ENCODE results near the gene KDM5C. TPM values are rescaled to one million over a fixed set of nuclear protein-coding genes. Genes with fewer than 3 reads are reported as not detected.

The KDM5C gene
- 34.1 TPM for total RNA-seq

GRCh38 chrX:53224860-53225797 is at the start of gene KDM5C:
KDM5C (minus strand) TSS chrX:53225207; CDS start chrX:53224889, 318 bp downstream.
- peak; percentile 88 for DNase-seq (ENCODE audit: low spot score)
- peak; percentile 93 for ATAC-seq

DNA sequence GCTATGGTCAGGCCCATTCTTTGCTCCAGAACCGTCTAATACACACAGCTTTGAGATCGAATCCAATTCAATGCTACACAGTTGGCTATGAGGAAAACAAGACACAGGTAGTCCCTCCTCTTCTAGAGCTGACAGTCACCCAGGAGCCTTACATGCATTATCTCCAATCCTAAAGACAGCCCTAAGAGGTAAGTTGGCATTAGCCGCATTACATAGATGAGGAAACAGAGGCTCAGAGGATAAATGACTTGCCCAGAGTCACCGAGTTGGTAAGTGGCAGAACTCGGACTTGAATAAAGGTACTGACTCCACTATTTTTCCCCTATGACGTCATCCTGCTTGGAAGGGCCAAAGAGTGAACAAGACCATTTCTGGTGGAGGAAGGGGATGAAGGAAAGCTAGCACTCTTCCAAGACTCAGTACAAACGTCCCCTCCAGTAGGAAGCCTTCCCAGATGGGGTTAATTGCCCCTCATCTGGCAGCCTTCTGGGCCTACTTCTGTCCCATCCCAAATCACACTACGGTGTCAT is 47.9 kb upstream of the KDM5C start:
- ATAC-seq: no peak
- no peak for DNase-seq (ENCODE audit: low spot score)

- no peak for ATAC-seq
- no peak for DNase-seq (ENCODE audit: low spot score)
Measured at GRCh38 chrX:53269536-53270107, 44.6 kb upstream of the KDM5C start.

GRCh38 chrX:53268173-53268572 is 43.2 kb upstream of the KDM5C start:
- ATAC-seq (no peak), DNase-seq (ENCODE audit: low spot score) (no peak)

DNA sequence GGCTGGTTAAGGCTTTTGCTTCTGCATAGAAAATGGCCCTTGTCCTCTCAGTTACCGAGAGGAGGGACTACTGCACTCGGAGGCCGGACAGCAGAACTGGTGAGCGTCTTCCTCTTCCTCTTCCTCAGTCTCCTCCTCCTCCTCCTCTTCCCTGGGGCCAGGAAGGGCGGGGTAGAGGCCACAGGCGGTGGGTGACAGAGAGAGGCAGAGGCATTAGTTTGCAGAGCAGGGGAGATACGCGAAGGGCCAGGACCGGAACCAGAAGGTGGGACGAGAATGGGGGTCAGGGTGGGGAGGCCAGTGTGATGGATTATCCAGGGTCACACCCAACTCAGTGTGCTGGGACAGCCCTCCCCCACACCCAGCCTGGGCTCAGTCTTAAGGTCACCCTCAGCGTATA is 41.9 kb upstream of the KDM5C start:
- DNase-seq (ENCODE audit: low spot score) (no peak), ATAC-seq (peak; percentile 33)

DNA sequence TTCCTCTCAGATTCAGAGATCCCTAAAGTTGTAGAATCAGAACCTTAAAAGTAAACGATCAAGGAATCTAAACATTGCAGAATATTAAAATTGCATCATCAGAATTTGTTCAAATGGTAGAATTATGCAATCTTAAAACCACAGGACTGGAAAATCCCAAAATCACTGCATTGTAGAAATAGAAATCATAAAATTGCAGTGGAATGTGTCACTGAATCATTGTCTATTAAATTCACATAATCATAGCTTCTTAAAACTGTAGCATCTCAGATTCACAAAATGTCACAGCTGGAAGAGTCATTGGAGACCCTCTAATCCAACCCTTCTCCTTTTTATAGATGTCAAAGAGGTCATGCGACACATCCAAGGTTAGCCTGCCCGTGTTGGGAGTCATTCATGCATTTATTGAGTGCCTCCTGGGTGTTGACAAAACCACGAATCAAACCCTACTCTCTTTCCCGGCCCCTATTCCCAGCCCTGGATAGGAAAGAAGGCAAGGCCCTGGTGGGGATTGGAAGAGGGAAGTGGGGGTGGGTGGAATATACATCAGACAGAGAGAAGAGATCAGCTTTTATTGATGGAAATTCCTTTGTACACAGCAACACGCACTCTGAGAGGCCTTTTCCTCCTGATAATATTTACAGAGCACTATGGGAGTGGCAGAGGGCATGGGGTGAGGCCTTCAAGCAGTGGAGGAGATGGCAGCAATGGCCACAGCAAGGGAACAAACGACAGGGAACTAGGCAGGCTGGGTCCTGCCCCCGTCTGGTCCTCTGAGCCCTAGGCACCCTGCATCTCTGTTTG is 41.0 kb upstream of the KDM5C start:
- no peak for ATAC-seq
- DNase-seq (ENCODE audit: low spot score): no peak

DNA sequence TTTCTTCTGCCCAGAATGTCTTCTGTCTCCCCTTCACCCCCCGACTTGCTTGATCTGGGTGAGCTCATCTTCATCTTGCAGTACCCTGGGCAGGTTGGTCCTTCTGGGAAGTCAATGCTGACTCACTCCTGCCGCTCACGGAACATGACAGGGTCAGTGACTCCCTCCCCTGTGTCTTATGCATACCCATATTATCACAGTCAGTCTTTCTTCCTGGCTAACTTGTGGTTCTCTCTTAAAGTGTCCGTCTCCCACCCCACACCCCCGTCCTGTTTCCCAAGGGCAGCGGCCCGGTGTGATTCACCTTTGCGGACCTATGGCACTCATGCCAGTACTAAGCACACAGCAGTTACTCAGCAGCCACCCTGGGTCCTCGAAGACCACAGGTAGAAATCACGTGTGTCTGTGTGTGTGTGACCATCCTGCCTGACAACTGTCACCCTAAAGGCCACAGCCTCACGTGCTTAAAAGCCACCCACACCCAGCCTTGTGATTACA is 38.6 kb upstream of the KDM5C start:
- DNase-seq (ENCODE audit: low spot score) (no peak), ATAC-seq (no peak)

- ATAC-seq (no peak), DNase-seq (ENCODE audit: low spot score) (no peak)
Measured at GRCh38 chrX:53262918-53263394, 37.9 kb upstream of the KDM5C start.

GRCh38 chrX:53262189-53262917 is 37.3 kb upstream of the KDM5C start:
- no peak for ATAC-seq
- DNase-seq (ENCODE audit: low spot score): no peak

DNA sequence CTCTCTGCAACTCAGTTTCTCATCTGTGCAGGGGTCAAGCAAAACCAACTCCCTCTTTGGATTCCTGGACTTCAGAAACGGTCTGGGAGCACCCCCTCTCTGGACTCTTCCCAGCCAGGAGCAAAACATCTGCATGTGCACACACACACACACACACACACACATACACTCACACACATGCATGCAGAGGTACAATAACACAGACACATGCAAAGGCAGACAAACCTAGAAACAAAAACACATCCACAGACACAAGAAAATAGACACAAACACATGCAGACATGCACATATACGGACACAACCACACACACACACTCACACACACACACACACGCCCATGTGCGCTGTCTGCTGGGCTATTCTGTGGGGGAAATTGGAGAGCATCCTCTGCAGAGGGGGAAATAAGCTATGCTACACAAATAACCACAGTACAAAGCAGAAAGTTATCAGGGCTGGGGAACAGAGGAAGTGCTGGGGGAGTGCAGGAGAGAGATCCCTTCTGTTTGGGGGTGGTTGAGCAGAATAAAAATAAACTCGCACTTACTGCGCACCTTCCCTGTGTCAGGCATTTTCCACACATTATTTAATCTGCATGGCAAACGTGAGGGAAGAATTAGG is 36.5 kb upstream of the KDM5C start:
- ATAC-seq (no peak), DNase-seq (ENCODE audit: low spot score) (no peak)

DNA sequence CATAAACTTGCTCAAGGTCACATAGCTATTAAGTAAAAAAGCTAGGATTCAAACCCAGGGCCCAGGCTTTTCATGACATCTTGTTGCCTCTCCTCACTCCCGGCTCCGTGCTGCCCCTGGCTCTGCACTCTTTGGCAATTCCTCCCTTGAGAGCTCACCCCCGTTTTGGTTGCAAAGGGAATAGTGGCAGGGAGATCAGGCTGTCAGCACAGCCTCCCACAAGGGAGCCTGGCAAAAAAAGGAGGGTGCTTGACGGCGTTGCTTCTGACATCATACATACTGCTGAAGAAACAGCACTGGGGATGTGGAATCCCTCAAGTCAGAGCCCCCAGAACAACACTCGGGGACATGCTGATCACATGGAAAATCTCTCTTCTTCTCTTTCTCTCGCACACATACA is 35.8 kb upstream of the KDM5C start:
- ATAC-seq (no peak), DNase-seq (ENCODE audit: low spot score) (no peak)

DNA sequence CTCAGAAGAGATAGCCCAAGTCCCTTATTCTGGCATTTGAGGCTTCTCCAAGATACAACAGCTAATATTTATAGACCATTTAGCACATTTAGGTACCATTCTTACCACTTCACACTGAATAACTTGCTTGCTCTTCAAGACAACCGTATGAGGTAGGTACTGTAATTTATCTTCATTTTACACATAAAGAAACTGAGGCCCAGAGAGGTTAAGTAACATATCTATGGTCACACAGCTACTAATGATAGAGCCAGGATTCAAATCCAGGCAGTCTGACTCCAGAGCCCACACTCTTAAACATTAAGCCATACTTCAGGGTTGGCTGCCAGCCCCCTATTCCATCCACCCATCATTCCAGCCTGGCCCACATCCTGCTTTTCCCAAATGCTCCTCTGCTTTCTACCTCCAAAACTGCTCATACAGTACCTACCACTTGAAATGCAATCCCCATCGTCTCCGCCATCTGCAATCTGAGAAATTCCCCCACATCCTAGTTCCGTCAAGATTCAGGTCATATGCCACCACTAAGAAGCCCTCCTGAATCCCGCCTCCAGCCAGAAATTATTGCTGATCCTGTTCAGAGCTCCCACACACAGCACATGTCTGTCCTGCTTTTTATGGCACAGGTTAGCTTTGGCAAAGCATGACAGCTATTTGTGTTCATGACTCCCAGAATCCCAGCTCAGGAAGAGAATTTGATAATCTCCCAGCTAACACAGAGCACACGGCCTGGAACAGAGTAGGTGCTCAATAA is 32.8 kb upstream of the KDM5C start:
- no peak for DNase-seq (ENCODE audit: low spot score)
- ATAC-seq: no peak

DNA sequence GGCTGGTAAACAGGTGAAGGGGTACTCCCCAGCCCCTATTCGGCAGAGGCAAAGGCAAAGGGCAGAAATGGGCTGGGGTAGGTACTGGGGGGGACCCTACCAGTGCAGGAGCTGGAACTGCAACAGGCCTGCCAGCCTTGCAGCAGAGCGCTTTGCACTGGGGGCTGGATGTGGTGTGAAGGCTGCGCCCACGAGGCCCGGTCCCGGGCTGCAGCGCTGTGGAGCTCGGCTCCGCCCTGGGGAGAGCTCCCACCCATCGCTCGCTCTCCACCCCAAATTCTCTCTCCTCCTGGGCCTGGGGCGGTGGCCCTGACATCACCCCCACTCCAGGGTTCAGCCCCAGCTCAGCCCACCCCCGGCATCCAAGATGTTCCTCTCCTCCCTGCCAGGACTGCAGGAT is 32.2 kb upstream of the KDM5C start:
- ATAC-seq (no peak), DNase-seq (ENCODE audit: low spot score) (no peak)

- ATAC-seq: no peak
- no peak for DNase-seq (ENCODE audit: low spot score)
Measured at GRCh38 chrX:53256446-53257041, 31.5 kb upstream of the KDM5C start.

DNA sequence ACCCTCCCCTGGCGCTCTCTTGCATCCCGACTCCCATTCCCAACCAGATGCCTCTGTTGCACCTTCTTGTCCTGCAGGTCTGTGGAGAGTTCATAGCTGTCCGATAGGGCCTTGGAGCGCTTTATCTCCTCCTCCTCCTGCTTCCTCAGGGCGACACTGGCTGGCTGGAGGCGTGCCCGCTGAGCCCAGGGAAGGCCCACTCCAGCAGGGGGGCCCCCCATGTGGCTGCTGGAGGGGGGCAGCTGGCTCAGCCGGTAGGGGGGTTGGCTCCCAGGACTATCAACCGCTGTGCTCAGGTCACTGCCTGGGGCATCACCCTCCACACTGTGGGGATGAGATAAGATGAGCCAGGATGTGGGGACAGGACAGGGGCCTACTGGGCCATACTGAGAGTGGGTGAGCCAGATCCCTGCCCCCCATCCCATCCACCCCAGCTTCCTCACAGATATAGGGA is 30.8 kb upstream of the KDM5C start:
- no peak for DNase-seq (ENCODE audit: low spot score)
- ATAC-seq: no peak

- DNase-seq (ENCODE audit: low spot score): no peak
- ATAC-seq: no peak
Measured at GRCh38 chrX:53254570-53255461, 29.8 kb upstream of the KDM5C start.

DNA sequence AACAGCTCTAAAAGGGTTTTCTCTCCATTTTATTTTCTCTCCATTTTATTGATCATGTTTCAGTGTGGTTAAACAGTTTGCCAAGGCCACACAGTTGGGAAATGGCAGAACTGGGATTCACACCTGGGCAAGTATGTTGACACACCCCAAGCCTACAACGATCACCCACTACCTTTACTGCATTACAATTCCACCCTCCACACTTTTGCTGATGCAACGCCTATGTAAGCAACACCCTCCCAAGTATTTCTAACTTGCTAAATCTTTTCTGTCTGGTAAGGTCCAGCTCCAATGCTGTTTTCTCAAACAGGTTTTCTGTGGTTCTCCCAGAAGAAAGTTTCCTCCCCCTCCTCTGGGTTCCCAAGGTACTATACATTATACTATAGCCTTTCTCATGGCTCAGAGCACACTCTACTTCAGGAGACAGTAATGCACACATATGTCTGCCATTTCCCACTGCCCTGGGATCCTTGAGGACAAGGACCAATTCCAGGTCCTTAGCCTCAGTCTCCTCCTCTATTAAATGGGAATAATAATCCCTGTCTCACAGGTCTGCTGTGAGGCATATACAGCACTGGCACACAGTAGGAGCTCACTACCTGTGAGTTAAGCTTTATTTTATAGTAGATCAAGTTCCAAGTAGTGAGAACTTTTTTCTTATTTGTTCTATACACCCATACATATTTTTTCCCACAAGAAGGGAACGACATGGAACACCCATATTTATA is 28.4 kb upstream of the KDM5C start:
- ATAC-seq: no peak
- DNase-seq (ENCODE audit: low spot score): no peak
